Skeletal muscle cell (primary cell): ENCODE results near the gene PPP2R1B.
A peak's percentile ranks its signal among the peaks of the same experiment; 100 is the strongest.

ENCODE experiments used
- DNase-seq: peaks from one replicate; pipeline ENCODE4 v3.0.0-alpha.2; 2010; ENCODE audit warnings: low read depth
- H3K4me3 ChIP-seq: 2 replicates; pipeline ENCODE4 v1.5.1; 2011; ENCODE audit warnings: low read depth, mild to moderate bottlenecking, control low read depth, low read length, moderate library complexity

The PPP2R1B gene

DNA sequence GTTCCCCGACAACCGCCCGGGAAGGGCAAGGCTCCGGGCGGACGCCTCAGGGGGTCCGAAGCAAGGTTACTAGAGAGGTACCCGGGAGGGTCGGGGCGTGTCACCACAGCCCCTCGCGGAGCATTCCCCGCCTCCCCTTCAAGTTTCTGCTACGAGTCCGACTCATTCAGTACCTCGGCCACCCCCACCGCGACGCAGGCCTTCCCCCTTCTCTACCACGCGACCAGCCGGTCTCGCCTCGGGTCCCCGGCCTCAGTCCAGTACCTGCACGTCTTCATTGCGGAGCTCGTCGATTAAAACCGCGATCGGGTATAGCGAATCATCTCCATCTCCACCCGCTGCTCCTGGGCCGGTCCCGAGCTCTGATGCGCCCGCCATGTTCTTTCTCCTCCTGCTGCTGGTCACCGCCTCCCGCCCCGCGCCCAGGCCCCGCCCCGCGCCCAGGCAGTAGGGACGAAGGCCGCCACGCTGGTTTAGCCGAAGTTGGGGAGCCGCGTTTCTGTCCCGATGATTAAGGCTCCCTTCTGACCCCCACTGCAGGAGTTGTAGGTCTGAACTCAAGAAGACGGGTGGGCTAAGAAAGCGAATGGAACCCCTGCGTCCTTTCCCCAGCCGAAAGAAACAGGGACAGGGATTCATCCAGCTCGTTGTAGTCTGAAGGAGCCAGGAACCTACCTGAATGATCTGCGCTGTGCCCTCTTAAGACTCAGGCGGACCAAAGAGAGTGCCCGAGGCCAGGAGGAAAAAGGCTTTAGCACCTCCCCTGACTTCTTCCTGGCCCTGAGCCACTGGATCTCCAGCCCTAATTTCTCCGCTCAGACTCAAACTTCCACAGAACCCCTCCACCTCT is at the start of gene PPP2R1B:
Gene PPP2R1B, minus strand, starts transcription at position 406 of the 850 bp plus-strand sequence. Its CDS starts 28 bp downstream, at position 378.
- peak within 1 kb of the TSS; percentile 89 for H3K4me3 ChIP-seq
- no peak for DNase-seq

DNA sequence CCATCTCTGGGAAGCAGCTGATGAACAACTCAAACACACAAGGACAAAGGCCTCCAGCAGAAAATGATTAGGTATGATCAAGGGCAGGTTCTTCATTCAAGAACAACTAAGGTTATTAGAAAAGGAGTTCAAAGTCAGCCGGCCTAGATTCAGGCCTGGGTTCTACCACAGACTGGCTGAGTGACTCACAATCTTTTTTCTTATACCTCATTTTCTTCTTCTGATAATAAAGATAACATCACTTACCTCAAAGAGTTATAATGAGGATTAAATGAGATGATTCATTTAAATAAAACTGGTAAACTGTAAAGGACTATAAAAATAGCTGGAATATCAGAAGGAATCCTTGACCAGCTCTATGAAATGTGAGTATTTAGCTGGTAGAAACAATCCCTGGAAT is 49.3 kb upstream of the PPP2R1B start:
- H3K4me3 ChIP-seq: no peak overlapping the region
- DNase-seq: no peak

DNA sequence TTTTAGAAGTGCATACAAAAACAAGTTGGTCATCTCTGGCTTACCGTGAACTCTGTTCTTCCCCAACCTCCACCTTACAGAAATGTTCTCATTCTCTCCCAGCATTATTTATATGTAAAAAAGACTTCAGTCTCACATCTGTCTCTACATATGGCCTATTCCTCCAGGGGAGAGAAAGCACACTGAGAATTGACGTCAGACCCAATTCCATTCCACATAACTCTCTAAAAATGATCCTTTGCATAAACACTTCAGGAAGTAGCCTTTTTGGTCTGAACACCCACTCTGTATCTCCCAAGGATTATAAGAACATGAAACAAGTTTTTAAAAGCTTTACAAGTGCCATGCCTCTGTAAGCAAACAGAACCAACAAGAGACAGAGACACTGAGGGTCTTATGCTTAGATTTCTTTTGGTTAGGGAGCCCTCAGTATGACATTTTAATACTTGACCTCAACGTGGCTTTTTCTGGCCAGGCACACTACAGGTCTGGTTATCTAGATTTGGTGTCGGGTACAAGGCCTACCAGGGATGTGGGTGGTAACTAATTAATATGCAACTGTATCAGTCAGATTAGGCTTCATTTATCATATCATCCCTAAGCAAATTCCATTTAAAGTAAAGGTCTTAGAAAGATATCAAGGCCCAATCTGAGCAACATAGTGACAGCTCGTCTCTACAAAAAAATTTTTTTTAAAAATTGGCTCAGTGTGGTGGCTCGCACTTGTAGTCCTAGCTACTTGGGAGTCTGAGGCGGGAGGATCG is 48.5 kb upstream of the PPP2R1B start:
- DNase-seq: peak; percentile 60
- no peak overlapping the region for H3K4me3 ChIP-seq

DNA sequence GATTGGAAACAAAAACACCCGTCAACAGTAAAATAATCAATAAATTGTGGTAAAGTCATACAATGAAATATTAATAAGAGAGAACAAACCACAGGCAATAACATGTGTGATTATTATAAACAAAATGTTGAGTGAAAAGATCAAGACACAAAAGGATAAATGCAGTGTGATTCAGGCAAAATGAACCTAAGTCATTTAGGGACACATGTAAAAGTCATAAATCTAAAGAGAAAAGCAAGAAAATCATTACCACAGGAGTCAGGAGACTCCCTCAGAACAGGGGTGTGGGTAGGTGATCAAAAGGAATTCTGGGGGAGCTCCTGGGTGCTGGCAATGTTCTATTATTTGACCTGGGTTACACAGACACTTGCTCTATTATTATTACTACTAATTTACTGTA is 47.9 kb upstream of the PPP2R1B start:
- H3K4me3 ChIP-seq: no peak overlapping the region
- DNase-seq: no peak

DNA sequence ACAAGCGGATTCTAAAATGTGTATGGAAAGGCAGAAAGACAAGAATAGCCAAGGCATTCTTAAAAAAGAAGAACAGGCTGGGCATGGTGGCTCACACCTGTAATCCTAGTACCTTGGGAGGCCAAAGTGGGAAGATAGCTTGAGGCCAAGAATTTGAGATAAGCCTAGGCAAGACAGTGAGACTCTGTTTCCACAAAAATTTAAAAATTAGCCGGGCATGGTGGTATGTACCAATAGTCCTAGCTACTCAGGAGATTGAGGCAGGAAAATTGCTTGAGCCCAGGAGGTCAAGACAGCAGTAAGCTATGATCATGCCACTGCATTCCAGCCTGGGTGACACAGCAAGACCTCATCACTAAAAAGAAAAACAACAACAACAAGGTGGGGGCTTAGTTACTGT is 46.0 kb upstream of the PPP2R1B start:
- no peak overlapping the region for H3K4me3 ChIP-seq
- no peak for DNase-seq

DNA sequence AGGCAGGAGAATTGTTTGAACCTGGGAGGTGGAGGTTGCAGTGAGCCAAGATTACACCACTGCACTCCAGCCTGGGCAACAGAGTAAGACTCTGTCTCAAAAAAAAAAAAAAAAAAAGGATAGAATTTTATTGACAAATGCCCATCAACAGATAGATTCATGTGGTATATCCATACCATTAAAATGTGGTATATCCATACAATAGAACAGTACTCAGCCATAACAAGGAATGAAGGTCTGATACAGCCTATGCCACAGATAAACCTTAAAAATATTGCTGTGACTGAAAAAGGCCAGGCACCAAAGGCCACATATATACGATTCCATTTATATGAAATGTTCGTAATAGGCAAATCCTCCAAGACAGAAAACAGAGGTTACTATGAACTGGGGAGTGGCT is 45.3 kb upstream of the PPP2R1B start:
- DNase-seq: no peak
- H3K4me3 ChIP-seq: no peak overlapping the region

DNA sequence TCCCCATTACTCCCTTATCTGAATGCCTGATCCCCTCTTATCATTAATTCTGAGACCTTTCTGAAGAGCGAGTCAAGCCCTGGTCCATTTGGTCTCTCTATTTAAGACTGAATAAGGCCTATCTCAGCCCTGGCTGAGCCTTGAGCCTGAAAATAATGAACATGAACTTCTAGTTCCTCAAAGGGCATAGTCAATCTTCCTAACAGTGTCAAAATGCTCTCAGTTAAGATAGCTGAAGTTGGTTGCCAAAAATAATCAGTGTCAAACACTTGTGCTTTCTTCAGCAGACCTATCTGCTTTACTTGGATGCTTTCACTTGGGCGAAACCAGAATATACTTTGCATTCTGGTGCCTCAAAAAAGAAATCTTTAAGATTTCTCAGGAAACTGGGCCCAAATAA is 42.6 kb upstream of the PPP2R1B start:
- no peak overlapping the region for H3K4me3 ChIP-seq
- no peak for DNase-seq

DNA sequence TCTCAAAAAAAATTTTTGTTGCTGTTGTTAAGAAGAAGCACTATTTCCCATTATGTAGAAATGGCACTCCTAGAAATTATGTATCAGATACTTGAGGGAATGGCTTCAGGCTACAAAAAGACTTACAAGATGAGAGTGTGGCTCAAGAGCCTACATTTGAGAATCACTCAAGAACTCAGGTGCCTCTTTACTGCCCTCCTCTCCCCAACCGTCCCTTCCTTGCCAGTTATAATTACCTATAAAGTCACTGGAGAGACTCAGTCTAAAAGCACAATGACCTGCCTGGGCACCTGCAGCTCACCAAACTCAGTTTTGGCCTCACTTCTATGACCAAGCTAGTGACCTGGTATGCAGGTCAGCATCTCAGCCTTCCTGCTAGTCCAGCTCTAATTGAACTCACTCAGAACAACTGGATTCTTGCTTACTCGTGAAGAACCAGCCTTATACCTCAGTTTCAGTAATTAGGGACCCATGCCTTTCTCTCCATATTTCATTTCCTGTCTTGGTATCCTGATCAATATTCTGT is 41.9 kb upstream of the PPP2R1B start:
- DNase-seq: no peak
- H3K4me3 ChIP-seq: no peak overlapping the region

DNA sequence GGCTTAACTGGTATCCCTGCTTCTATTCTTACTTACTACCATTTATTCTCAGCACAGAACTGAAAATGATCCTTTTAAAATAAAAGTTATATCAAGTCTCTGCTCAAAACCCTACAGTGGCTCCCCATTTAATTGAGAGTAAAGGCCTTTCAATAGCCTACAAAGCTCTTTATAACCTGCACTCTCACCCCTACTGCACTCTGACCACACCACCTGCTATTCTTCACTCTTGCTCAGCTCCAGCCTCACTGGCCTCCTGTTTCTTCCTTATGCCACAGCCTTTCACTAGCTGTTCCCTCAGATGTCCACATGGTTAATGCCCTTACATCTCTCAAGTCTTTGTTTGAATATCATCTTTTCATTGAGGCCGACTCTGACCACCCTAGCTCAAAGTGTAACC is 40.9 kb upstream of the PPP2R1B start:
- no peak for DNase-seq
- no peak overlapping the region for H3K4me3 ChIP-seq

DNA sequence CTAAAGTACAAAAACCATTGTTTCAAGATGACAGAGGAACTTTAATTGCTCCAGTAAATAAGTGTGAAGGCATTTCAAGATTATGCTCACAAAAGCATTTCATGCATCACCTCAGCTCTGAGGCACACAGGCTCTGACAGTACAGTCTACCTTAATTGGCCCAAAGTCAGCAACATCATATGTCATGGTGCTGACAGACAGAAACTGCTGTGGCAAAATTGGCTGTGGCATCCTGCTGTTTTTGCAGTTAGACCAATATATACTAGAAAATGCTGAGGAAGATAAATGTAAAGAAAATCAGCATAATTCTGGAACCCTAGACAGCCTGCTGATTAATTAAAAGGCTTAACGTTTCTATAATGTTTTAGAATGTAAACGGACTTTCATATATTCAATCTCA is 34.9 kb upstream of the PPP2R1B start:
- no peak overlapping the region for H3K4me3 ChIP-seq
- DNase-seq: no peak

DNA sequence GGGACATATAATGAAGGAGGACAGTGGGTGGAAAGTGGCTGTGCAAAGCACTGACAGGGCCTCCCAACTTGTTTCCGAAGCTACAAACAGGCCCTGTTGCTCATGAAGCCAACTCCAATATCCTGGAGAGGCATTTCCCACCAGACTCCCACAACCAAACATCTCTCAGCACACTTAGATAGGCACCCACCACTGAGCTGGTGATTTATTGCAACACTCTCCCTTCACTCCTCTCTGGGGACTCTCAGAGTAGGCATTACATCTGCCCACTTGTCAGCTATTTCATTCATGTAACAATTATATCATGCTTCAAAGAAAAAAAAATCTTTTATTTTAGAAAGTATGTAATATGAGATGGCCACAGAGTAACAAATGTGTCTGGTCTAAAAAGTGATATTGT is 32.1 kb upstream of the PPP2R1B start:
- no peak overlapping the region for H3K4me3 ChIP-seq

DNA sequence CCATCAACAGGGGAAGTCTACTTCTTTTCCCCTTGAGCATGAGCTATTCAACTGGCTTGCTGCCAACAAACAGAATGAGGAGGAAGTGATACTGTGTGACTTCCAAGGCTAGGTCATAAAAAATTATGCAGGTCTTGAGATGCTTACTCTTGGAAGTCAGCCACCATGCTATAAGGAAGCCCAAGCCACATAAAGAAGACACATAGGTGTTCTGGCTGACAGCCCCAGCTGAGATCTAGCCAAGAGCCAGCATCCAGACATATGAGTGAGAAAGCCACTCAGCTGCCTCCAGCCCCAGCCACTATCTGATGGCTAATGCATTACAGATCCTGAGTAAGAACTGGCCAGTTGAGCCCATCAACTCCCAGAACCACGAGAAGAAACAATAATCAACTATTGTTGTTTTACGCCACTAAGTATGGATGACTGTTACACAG is 31.0 kb upstream of the PPP2R1B start:
- no peak for DNase-seq
- no peak overlapping the region for H3K4me3 ChIP-seq

More for the DNA sequence above, 32.1 kb upstream of the PPP2R1B start:
- no peak for DNase-seq

DNA sequence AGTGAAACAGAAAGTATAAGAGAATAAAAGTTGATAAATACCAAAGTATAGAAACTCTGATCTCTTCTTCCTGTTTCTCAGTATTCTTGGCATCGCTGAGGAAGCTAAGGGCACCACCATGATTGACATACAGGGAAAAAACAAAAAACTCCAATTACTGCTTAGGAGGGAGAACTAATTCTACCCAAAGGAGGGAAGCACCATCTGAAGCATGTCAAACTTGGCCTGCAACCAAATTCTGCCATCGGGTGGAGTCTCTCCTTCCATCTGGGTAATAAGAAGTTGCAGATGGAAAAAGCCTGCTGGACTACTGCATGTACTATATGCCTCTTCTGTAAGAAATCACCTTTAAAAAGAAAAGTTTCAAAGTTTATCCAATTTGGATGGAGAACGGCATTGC is 30.5 kb upstream of the PPP2R1B start:
- DNase-seq: no peak
- no peak overlapping the region for H3K4me3 ChIP-seq

DNA sequence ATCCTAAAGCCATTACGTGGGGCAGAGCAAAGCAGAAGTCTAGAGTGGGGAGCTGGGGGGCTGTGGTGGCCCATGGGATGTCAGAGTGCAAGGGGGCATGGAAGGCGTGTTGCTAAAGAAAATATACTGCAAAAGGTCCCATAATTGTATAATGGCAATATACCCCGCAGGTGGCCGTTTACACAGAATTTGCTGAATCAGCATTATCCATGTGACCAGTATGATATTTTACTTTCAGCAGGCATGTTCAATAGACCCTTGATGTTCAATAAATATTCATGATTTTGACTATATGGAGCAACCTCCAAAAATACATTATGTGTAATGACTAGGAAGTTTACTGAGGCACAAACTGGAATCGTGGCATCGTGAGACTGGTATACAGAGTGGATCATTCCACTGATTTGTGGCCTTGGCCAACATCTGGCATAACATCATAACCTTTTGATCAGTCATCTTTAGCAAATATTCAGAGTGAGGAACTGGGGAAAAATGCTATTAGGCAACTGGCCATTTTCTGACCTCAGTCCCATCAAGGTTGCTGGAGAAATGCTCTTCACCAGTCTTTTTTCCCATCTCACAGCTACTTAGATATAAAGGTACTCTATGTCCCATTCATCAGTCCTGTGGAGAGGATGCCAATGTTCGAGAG is 29.3 kb upstream of the PPP2R1B start:
- no peak overlapping the region for H3K4me3 ChIP-seq
- DNase-seq: no peak

DNA sequence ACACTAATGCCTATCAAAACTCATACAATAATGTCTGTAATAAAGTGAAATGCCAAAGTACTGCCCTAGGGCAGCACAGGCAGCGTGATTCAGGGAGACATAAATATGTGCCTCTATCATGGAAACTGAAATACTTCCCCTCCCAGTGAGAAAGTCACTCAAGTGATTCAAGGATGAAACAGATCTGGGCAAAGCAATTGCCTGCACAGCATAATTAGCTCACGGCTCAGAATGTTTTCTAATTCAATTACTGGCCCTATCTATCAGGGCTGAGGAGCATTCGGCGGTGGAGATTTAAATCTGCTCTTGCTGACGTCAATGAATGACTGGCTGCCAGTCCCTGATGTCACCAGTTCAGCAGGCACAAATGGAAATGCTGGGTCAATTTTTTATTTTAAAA is 27.7 kb upstream of the PPP2R1B start:
- no peak overlapping the region for H3K4me3 ChIP-seq
- DNase-seq: no peak

DNA sequence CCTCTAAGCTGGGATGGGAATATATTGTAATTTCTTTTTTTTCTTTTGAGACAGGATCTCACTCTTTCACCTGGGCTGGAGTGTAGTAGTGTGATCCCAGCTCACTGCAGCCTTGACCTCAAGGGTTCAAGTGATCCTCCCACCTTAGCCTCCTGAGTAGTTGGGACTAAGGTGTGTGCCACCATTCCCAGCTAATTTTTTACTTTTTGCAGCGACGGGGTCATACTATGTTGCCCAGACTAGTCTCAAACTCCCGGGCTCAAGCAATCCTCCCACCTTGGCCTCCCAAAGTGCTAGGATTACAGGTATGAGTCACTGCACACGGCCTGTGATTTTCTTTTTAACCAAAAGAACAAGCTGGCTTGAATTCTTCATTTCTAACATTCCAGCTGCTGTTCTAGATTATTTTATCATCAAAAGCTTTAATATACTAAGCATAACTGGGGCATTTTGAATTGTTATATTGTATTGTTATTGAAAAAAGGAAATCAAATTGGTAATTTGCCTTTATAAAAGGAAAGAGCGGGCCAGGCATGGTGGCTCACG is 26.8 kb upstream of the PPP2R1B start:
- DNase-seq: no peak
- H3K4me3 ChIP-seq: no peak overlapping the region

DNA sequence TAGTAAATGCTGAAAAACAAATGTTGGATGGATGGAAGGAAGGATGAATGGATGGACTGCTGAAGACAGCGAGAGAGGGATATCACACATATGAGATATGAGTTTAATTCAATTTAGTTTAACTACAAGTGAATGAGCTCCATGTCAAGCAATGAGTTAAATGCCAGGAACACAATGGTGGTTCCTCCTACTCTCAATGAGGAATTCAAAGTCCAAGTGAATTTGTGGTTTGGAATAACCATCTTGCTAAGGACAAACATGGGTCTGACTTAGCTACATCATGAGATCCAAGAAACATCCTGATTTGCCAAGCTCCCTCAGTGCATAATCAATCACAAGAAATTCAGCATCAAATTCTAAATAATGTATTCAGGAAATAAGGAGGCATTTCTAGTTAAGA is 26.1 kb upstream of the PPP2R1B start:
- DNase-seq: no peak
- H3K4me3 ChIP-seq: no peak overlapping the region

DNA sequence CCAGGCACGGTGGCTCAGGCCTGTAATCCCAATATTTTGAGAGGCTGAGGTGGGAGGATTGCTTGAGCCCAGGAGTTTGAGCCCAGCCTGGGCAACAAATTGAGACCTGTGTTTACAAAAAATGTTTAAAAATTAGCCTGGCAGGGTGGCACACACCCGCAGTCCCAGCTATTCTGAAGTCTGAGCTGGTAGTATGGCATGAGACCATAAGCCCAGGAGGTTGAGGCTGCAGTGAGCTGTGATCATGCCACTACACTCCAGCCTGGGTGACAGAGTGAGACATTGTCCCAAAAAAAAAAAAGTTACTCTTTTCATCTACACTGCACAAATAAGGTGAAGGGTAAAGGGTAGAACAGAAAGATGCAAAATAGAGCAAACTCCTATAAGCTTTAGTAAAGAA is 22.3 kb upstream of the PPP2R1B start:
- no peak for DNase-seq
- H3K4me3 ChIP-seq: no peak overlapping the region

DNA sequence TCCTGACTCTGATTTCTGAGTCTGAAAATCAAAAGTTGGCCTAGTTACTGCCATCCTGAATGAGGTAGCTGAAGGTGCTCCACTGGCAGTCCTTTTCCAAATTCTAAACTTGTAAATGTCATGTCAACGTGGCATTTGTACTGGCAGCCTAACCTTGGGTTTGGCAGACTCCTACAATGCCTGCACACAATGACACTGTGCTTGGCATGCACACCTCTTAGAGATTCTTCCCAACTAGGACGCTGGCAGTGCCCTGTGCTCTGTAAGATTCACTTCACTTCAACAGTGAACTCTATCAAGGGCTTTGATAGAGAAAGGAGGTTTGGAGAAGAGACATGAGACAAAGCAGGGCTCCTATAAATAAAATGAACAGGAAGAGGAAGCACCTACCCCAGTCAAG is 21.9 kb upstream of the PPP2R1B start:
- DNase-seq: no peak

DNA sequence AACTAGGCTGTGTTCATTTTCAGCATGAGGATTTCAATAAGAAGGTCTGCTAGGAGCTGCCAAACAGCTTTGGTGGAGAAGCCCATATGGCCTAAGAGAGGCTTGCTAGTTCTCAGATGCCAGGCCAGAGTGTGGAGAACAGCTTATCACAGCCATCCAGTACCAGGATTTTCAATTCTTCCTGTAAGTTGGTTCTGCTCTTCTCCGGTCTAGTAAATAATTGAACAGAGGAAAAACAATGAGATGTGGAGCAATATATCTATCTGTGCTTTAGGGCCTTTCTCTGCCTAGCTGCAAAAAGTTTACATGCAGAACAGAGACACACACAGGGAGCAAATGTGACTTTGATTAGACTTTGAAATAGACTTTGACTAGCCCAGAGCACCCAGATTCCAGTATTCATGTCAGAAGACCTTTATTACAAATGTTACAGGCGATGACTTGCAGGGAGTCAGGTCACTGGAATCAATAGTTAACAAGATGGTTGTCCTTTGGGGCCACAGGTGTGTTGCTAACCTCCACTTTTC is 19.8 kb upstream of the PPP2R1B start:
- H3K4me3 ChIP-seq: no peak overlapping the region
- no peak for DNase-seq

More for the DNA sequence above, 21.9 kb upstream of the PPP2R1B start:
- no peak overlapping the region for H3K4me3 ChIP-seq
